Endothelial cell of umbilical vein (primary cell): Measurements from ENCODE around the gene CCR5AS.

Experiments used
- EZH2 ChIP-seq: IDR thresholded peaks from 2 replicates; pipeline ENCODE4 v1.6.1; 2012; ENCODE audit warnings: borderline replicate concordance, low read depth, mild to moderate bottlenecking, moderate library complexity, low read length, inconsistent platforms; ENCODE audit not compliant: severe bottlenecking
- FOS ChIP-seq: IDR thresholded peaks from 2 replicates; pipeline ENCODE4 v1.6.1; 2011; ENCODE audit warnings: mild to moderate bottlenecking, low read length, moderate library complexity, borderline replicate concordance; ENCODE audit not compliant: insufficient read depth
- GATA2 ChIP-seq: IDR thresholded peaks from 2 replicates; pipeline ENCODE4 v1.7.0; 2011; ENCODE audit warnings: low read depth, mild to moderate bottlenecking, moderate library complexity, mixed read lengths, low read length; ENCODE audit not compliant: insufficient read length, insufficient read depth
- JUN ChIP-seq: IDR thresholded peaks from 2 replicates; pipeline ENCODE4 v1.6.1; 2011; ENCODE audit warnings: borderline replicate concordance, low read depth; ENCODE audit not compliant: insufficient read length, insufficient read depth
- MYC ChIP-seq: IDR thresholded peaks from one replicate; pipeline ENCODE4 v1.6.1; 2011; ENCODE audit warnings: mild to moderate bottlenecking, low read depth, low read length
- POLR2A ChIP-seq: IDR thresholded peaks from 2 replicates; pipeline ENCODE4 v1.6.1; 2012; ENCODE audit warnings: low read depth, mild to moderate bottlenecking, control low read depth, low read length
- POLR2AphosphoS5 ChIP-seq: IDR thresholded peaks from 2 replicates; pipeline ENCODE4 v1.6.1; 2012; ENCODE audit warnings: low read depth, mild to moderate bottlenecking, control low read depth, low read length, moderate library complexity; ENCODE audit not compliant: insufficient read depth
- TF ChIP-seq, protein P1 (sequence below), 2 donors: IDR thresholded peaks; 1 replicate in 1 of 2; 2 replicates in 1 of 2; pipeline ENCODE4 v1.5.1; 2011; ENCODE audit warnings: low read length in 2 of 2, mild to moderate bottlenecking in 2 of 2, moderate library complexity in 2 of 2, control low read depth in 1 of 2, inconsistent platforms in 1 of 2, low read depth in 1 of 2; ENCODE audit not compliant: insufficient read depth in 1 of 2; ENCODE audit errors: extremely low read depth in 1 of 2
- TF ChIP-seq, protein P2 (sequence below): IDR thresholded peaks from 2 replicates; pipeline ENCODE4 v1.6.1; 2011; ENCODE audit not compliant: insufficient read depth, insufficient read length

DNA sequence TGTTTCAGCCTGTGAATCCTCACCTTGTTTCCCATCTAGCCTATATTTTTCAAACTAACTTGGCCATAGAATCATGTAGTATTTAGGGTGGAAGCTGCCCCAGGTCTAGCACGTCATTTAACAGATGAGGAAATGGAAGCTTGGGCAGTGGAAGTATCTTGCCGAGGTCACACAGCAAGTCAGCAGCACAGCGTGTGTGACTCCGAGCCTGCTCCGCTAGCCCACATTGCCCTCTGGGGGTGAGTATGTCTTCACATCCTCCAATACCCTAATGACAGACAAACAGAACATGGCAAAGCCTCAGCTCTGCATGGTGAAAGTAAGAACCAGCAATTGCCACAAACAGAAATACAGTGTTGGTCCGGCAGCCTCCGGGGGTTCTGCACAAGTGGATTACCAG is 38.3 kb downstream of the CCR5AS start:
- TF ChIP-seq, protein P1, sequence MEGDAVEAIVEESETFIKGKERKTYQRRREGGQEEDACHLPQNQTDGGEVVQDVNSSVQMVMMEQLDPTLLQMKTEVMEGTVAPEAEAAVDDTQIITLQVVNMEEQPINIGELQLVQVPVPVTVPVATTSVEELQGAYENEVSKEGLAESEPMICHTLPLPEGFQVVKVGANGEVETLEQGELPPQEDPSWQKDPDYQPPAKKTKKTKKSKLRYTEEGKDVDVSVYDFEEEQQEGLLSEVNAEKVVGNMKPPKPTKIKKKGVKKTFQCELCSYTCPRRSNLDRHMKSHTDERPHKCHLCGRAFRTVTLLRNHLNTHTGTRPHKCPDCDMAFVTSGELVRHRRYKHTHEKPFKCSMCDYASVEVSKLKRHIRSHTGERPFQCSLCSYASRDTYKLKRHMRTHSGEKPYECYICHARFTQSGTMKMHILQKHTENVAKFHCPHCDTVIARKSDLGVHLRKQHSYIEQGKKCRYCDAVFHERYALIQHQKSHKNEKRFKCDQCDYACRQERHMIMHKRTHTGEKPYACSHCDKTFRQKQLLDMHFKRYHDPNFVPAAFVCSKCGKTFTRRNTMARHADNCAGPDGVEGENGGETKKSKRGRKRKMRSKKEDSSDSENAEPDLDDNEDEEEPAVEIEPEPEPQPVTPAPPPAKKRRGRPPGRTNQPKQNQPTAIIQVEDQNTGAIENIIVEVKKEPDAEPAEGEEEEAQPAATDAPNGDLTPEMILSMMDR (IDR thresholded peaks at IDR 0.05; ENCODE audit: extremely low read depth in 1 of 2, insufficient read depth in 1 of 2, low read depth in 1 of 2, low read length in 2 of 2): no peak
- TF ChIP-seq POLR2A: no peak
- no peak for TF ChIP-seq EZH2
- TF ChIP-seq FOS: no peak
- TF ChIP-seq POLR2AphosphoS5: no peak
- no peak for TF ChIP-seq MYC
- TF ChIP-seq, protein P2, sequence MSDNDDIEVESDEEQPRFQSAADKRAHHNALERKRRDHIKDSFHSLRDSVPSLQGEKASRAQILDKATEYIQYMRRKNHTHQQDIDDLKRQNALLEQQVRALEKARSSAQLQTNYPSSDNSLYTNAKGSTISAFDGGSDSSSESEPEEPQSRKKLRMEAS: no peak
- no peak for TF ChIP-seq JUN
- TF ChIP-seq GATA2: no peak
